Left ventricle myocardium inferior (tissue), 1 donor: ENCODE measurements around the gene PDIK1L. TPM values are rescaled to one million over a fixed set of nuclear protein-coding genes. Genes with fewer than 3 reads are reported as not detected.
"Not testable (repeated sequence)": the region's sequence is repeated elsewhere in the genome, so short reads cannot be mapped to it uniquely, and the experiment has no call there.

Experiments
- DNase-seq: peaks from one replicate; pipeline ENCODE4 v3.0.0-alpha.2; 2020
- H3K27ac ChIP-seq: fragments of 200-600 bp; replicated peaks from 2 replicates; pipeline ENCODE4 v1.8.0; 2021
- H3K27me3 ChIP-seq: fragments of 200-600 bp; 2 replicates; pipeline ENCODE4 v1.8.0; 2021; ENCODE audit warnings: low read depth
- H3K36me3 ChIP-seq: fragments of 200-600 bp; 2 replicates; pipeline ENCODE4 v1.8.0; 2021
- H3K4me1 ChIP-seq: fragments of 200-600 bp; 2 replicates; pipeline ENCODE4 v1.8.0; 2021
- H3K4me3 ChIP-seq: fragments of 200-600 bp; 2 replicates; pipeline ENCODE4 v1.8.0; 2021; ENCODE audit warnings: mild to moderate bottlenecking, moderate library complexity
- H3K9me3 ChIP-seq: fragments of 200-600 bp; replicated peaks from 2 replicates; pipeline ENCODE4 v1.8.0; 2021
- CTCF ChIP-seq: fragments of 200-600 bp; IDR thresholded peaks from 2 replicates; pipeline ENCODE4 v1.8.0; 2021; ENCODE audit warnings: antibody characterized with exemption, mild to moderate bottlenecking, borderline replicate concordance
- intact Hi-C: fragments of 100-400 bp; cut with micrococcal nuclease; formaldehyde crosslinking; loops from one replicate; pipeline ENCODE4 v1.11.0; 2022
- total RNA-seq: library from RNA; stranded (reverse); fragmentation: NEBNext Ultra II Directional; extraction: Animal tissue kit (Norgen Biotek cat#: 25700); gene quantifications from one replicate; pipeline ENCODE4 v1.2.1, GENCODE V29; 2021
- donor health status: DM: no; HTN: yes; CAD: no; lungs with severe emphysema.

Gene PDIK1L
- total RNA-seq, 1 donor from 2014 or later, result 4.2 TPM

DNA sequence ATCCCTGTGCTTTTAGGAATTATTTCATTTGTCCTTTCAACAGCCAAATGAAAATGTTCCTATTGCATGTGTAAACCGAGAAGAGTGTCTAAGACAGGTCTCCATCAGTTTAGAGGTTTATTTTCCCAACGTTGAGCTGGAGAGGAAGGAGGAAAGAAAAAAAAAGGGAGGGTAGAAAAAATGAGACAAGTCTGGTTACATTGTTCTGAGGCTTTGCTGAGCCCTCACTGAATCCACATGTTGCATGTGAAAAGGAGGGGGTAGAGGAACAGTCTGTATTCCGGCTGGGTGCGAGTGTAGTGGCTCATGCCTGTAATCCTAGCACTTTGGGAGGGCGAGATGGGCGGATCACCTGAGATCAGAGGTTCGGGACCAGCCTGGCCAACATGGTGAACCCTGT, 19.2 kb upstream of the PDIK1L start:
- Histone ChIP-seq H3K27me3 (peaks cover 5% of the 10 kb centered on the region), H3K27ac (peak overlapping the region; percentile 89), H3K4me3 (no peak overlapping the region), H3K36me3 (no peaks in the 10 kb centered on the region), H3K9me3 (no peaks in the 10 kb centered on the region), H3K4me1 (peaks cover 20% of the 10 kb centered on the region)
- intact Hi-C loops, result no loop called here
- DNase-seq, result no peak
- TF ChIP-seq CTCF, result no peak

DNA sequence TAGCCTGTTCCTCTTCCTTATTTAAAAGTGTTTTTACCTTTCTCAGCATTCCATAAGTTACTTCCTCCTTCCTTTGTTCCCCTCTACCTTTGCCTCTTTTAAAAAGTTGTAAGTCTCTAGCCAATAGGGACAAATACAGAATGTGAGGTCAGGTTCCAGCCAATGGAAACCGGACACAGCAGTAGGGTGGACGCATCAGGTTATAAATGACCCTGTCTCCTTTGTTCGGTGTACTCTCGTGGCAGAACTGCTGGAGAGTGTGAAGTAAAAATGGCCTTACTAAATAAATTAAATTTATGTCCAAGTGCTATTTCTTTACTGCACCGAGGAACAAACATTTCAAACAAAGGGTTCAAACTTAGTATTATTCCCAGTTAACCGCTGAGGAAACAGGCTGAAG, 18.1 kb upstream of the PDIK1L start:
- H3K9me3 ChIP-seq, H3K27me3 ChIP-seq, intact Hi-C loops, H3K36me3 ChIP-seq, DNase-seq: not testable (repeated sequence)
- H3K27ac ChIP-seq, result peak overlapping the region; percentile 89
- peak overlapping the region; percentile 53 for H3K4me3 ChIP-seq
- H3K4me1 ChIP-seq, result peaks cover 20% of the 10 kb centered on the region

GRCh38 chr1:26094076-26094669, 17.5 kb upstream of the PDIK1L start:
- intact Hi-C loops, result no loop called here
- Histone ChIP-seq H3K9me3 (no peaks in the 10 kb centered on the region), H3K27me3 (no peaks in the 10 kb centered on the region), H3K4me3 (peak overlapping the region; percentile 53), H3K36me3 (no peaks in the 10 kb centered on the region), H3K4me1 (peaks cover 20% of the 10 kb centered on the region), H3K27ac (peak overlapping the region; percentile 89)
- no peak for TF ChIP-seq CTCF
- peak; percentile 70 for DNase-seq

DNA sequence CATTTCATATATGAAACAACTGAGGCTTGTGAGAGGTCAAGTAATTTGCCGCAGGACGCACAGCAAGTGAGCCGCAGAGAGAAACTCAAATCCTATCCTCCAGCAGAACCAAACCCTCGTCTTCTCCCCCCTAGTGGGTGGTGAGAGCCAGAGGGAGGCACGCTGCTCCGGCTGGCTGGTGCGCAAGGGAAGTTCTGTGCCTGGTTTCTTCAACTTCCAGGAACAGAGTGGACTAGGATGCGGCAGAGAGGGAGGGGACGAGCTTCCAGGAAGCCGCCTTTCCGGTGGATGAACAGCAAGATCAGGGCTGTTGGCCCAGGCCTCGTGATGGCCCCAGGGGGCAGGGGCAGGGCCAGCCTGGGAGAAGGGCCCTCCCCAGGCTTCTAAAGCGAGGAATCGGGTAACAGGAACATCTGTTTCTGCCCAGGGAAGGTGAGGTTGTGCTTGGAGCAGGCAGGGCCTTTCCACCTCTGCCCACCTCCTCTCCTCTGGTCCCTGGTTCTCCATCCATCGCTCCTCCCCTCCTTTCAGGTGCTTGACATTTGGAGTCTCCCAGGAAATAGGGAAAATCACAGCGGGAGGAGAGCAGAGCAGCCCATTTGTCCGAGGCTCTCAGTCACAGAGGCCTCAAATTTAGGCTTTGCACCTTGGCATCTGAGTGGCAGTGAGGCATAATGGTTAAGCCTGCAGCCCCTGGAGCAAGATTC, 16.8 kb upstream of the PDIK1L start:
- TF ChIP-seq CTCF, result peak; percentile 35
- no peaks in the 10 kb centered on the region for H3K9me3 ChIP-seq
- H3K36me3 ChIP-seq, result no peaks in the 10 kb centered on the region
- DNase-seq, result peak; percentile 57
- peak overlapping the region; percentile 89 for H3K27ac ChIP-seq
- H3K27me3 ChIP-seq, result no peaks in the 10 kb centered on the region
- H3K4me1 ChIP-seq, result peaks cover 20% of the 10 kb centered on the region
- peak overlapping the region; percentile 53 for H3K4me3 ChIP-seq
- intact Hi-C loops, result no loop called here

DNA sequence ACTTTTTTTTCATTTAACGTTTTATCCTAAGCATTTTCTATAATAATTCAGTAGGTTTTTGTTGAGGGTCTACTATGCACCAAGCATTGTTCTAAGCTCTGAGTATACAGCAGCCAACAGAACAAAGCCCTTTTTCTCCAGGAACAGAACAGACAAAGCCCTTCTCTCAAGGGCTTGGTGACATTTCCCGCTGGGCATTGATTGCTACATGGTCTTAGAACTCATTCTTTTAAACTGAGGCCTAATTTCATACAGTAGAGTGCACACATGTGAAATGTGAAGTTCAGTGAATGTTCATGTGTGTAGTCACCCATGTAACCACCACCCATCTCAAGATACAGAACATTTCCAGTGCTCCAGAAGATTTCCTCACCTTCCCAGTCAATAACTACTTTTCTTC, 15.2 kb upstream of the PDIK1L start:
- H3K9me3 ChIP-seq, result no peaks in the 10 kb centered on the region
- intact Hi-C loops, result no loop called here
- no peak for DNase-seq
- H3K27me3 ChIP-seq, result no peaks in the 10 kb centered on the region
- H3K27ac ChIP-seq, result no peak overlapping the region
- H3K36me3 ChIP-seq, result no peaks in the 10 kb centered on the region
- TF ChIP-seq CTCF, result no peak
- no peak overlapping the region for H3K4me3 ChIP-seq
- peaks cover 20% of the 10 kb centered on the region for H3K4me1 ChIP-seq

- intact Hi-C loops, result no loop called here
- Histone ChIP-seq H3K36me3 (no peaks in the 10 kb centered on the region), H3K27me3 (no peaks in the 10 kb centered on the region), H3K4me3 (no peak overlapping the region), H3K27ac (no peak overlapping the region), H3K4me1 (peaks cover 20% of the 10 kb centered on the region), H3K9me3 (no peaks in the 10 kb centered on the region)
- TF ChIP-seq CTCF, result no peak
- DNase-seq, result no peak
Measured at GRCh38 chr1:26097696-26098095, 13.9 kb upstream of the PDIK1L start.
